ENCODE measurements around the gene FOXK1.

Gene FOXK1

GRCh38 chr7:4768597-4769569 is 86.8 kb downstream of the FOXK1 start:
- DNase-seq: no peak

DNA sequence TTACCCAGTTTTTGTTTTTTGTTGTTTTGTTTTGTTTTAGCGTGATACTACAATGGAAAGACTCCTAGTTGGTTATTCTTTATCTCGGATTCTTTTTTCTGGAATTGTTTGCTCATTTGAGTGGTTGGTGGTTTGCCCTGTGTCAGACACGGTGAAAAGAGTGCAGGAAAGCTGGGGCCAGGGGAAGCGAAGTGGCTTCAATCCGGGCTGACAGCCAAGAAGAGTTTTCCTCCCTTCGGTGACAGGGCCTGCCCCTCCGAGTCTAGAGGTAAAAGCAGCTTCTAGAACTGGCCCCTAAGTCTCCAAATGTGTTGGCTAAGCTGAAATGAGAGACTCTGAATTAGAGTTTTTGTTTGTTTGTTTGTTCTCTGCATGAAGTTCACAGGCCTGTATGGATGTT is 87.7 kb downstream of the FOXK1 start:
- DNase-seq: no peak

- no peak for DNase-seq
Observed at GRCh38 chr7:4770886-4771285, 88.8 kb downstream of the FOXK1 start.

DNA sequence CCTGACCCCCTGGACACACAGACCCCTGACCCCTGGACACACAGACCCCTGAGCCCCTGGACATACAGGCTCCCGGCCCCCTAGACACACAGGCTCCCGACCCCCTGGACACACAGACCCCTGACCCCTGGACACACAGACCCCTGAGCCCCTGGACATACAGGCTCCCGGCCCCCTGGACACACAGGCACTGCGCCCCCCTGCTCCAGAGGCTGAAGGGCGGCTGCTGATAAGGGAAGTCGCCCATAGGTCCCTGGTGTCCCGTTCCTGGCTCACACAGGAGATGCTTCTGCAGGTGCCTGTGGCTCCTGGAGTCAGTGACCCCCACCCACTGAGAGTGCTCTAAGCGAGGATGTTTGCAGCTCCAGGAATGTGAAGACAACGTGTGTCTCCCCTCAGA is 89.6 kb downstream of the FOXK1 start:
- DNase-seq: no peak

GRCh38 chr7:4772306-4772705 is 90.2 kb downstream of the FOXK1 start:
- no peak for DNase-seq

DNA sequence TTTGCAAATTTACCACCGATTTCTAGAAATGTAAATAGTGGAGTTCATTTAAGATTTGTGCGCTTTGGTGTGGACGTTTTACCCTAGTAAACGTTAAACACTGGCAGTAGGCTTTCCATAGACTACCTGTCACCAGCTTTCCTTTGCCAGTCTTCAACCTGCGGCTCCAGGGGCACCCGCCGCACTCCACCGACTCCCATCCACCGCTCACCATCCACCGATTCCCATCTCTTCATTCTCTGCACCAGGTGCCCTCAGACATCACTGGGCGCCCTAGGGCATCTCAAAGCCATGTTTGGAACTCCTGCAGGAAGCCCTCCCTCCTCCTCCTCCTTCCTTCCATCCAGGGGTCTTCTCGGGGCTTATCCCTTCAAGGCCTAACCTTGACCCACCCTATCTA is 91.9 kb downstream of the FOXK1 start:
- no peak for DNase-seq

DNA sequence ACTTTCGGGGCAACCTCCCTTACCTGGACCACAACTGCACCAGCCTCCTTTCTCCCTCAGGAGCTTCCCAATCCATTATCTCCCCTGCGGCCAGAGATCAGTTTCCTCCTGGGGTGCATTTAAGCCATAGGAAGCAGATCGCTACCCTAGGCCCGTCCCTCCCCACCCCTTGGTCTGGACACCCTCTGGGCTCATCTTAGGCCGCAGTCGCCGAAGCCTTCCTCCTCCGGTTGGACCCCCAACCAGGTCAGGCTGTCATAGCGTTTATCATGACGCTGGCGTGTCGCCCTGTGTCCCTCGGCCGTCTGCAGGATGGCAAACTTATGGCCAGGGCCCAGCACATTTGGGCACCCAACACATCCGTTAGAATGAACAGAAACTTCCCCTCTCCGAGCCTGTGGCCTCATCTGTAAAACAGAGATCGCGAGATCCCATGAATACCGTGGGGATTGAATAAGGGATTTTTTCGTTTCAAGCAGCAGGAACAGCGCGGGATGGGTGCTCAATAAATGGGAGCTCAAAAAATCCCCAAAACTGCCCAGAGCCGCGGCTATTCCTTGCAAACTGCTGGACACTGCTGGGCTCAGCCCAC is 92.7 kb downstream of the FOXK1 start:
- no peak for DNase-seq

- peak; percentile 67 for DNase-seq
Observed at GRCh38 chr7:4775250-4775847, 93.3 kb downstream of the FOXK1 start, which contains the start of gene AP5Z1. Gene AP5Z1, plus strand, starts transcription at chr7:4775623. Its CDS starts 93 bp downstream, at chr7:4775716.

DNA sequence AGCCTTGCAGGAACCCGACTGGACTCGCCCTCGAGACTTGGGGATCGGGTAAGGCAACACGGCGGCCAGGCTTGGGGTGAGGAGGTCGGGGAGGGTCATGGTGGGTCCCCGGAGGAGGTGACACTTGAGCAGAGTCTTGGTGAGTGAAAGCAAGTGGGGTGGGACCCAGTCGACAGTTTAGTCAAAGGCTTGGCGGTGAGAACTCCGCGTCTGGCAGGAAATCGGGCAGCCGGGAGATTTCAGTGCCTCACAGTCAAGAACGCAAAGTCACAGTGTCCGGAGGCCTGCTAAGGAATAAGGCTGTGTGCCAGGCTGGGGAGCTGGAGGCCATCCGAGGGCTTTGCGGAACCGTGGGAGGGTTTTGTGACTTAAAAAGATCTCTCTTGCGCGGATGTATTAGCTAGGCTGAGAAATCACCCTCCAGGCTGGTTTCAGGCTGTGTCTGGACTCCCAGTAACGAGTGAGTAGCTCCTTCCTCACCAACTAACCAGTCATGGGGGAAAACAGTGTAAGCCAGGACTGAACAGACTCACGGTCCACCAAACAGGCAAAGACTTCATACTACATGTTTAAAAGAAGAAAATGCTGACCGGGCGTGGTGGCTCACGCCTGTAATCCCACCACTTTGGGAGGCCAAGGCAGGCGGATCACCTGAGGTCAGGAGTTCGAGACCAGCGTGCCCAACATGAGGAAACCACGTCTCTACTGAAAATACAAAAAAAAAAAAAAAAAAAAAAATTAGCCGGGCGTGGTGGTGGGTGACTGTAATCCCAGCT is 93.9 kb downstream of the FOXK1 start:
- DNase-seq: no peak

GRCh38 chr7:4779118-4779517 is 97.0 kb downstream of the FOXK1 start:
- DNase-seq: no peak

- no peak for DNase-seq
Observed at GRCh38 chr7:4781366-4782069, 99.4 kb downstream of the FOXK1 start.

DNA sequence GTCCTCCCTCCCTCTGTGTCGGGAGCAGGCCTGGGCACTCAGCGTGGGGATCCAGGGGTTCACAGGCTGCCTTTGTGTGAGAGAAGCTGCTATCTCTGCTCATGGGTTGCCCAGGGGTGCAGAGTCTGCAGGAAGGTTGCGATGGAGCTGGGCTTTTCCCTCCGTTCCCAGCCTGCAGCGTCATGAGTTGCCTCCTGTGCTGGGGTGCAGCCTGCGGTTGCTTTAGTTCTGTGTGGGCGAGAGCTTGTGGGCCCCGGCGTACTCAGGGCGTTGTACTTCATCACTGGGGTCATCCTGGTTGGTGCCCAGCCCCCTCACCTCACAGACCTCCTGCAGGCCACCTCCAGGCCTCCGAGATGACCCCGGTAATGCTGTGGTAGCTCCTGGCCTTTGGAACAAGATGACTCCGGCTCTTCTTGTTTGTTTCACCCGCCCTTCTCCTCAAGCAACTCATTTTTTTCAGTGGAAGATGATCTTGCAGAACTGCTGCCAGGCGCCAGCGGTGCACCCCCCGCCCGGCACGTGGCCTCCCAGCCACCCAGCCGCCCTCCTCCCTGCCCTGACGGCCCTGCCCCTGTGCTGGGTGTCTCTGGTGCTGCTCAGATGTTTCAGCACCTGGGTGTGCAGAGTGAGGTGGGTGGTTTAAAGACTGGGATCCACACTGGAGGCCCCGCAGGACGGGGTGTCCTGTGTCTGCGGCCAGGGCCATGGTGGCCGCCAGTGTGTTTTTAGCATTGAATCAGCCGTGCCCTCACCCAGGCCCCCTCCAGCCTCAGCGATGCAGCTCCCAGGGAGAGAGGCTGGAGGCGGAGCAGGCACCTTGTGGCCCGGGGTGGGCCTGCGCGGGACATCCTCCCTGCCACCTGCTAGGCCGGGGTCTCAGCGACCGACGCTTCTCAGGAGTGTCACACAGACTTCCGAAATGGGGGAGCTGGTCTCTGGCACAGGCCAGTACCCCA is 100.5 kb downstream of the FOXK1 start:
- DNase-seq: no peak

DNA sequence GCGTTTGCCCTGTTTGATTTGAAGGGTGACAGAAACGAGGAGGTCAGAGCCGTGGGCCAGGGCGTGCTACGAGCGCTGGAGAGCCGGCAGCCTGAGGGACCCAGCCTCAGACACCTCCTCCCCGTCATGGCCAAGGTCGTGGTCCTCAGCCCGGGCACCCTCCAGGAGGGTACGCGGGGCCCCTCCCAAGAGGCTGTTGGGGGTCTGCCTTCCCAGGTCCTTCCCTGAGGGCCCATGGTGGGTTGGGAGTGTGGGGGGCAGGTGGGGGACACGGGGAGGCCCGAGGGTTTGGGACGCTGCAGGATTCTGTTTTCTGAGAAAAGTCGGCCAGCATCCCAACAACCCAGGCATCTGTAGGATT is 101.2 kb downstream of the FOXK1 start:
- DNase-seq: no peak

- DNase-seq: no peak
Observed at GRCh38 chr7:4783762-4784351, 101.8 kb downstream of the FOXK1 start.

DNA sequence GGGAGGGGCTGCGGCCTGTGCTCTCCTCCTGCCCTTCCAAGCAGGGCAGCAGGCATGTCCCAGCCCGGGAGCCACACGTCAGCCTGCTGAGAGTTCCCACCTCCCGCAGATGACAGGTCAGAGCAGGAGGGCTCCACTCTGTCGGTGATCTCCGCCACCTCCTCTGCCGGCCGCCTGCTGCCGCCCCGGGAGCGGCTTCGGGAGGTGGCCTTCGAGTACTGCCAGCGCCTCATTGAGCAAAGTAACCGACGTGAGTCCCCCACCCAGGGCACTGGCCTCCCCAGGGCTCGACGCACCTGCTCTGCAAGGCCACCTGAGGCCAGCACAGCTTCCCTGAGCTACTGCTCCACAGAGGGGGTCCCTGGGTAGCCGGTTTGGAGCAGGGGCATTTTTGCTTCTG is 102.7 kb downstream of the FOXK1 start:
- DNase-seq: no peak

GRCh38 chr7:4785371-4785770 is 103.3 kb downstream of the FOXK1 start:
- DNase-seq: no peak

- DNase-seq: no peak
Observed at GRCh38 chr7:4786015-4786414, 103.9 kb downstream of the FOXK1 start.

DNA sequence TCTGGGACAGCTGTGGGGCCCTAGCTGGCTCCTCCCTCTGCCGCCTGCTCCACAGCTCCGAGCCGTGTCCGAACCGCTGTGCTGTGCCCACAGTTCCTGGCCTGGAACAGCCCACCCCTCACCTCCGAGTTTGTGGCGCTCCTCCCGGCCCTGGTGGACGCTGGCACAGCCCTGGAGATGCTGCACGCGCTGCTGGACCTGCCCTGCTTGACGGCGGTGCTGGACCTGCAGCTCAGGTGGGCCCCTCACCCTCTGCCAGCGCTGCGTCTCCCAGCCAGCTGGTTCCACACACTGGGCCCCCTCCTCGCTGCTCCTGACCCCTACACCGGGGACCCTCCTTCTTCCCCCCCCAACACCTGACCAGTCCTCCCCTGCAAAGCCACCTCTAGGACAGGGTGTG is 105.4 kb downstream of the FOXK1 start:
- DNase-seq: no peak

- DNase-seq: no peak
Observed at GRCh38 chr7:4787947-4788626, 106.0 kb downstream of the FOXK1 start.

GRCh38 chr7:4788627-4789189 is 106.6 kb downstream of the FOXK1 start:
- DNase-seq: no peak

All from NCI-H1436 treated with DMSO at 0.1 percent for 48 hours (cell line).